Measurements from ENCODE around the gene OR52J3.

OR52J3 gene

DNA sequence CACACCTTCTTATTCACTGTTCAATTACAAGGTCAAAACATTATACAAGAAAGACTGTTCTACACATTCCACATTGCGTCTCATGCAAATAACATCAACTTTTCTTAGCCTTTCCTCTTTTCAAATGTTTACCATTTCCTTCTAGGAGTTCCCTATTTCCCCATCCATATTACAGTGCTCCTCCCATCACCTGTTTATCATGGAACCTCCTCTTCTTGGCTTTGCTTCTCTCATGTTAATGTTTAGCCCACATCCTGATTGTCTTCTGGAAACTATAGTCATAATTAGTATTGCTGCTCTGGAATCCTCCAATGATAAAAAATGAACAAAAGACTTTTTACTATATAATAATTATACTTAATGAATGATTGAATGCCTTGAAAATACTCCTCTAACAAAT lies 44.3 kb downstream of the OR52J3 start:
- no peak for DNase-seq (ENCODE audit: low read depth)
- TF ChIP-seq, protein P1, sequence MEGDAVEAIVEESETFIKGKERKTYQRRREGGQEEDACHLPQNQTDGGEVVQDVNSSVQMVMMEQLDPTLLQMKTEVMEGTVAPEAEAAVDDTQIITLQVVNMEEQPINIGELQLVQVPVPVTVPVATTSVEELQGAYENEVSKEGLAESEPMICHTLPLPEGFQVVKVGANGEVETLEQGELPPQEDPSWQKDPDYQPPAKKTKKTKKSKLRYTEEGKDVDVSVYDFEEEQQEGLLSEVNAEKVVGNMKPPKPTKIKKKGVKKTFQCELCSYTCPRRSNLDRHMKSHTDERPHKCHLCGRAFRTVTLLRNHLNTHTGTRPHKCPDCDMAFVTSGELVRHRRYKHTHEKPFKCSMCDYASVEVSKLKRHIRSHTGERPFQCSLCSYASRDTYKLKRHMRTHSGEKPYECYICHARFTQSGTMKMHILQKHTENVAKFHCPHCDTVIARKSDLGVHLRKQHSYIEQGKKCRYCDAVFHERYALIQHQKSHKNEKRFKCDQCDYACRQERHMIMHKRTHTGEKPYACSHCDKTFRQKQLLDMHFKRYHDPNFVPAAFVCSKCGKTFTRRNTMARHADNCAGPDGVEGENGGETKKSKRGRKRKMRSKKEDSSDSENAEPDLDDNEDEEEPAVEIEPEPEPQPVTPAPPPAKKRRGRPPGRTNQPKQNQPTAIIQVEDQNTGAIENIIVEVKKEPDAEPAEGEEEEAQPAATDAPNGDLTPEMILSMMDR (IDR thresholded peaks at IDR 0.05; ENCODE audit: insufficient read depth, low read depth, low read length, missing control alignments), result no peak
- no peak overlapping the region for H3K4me3 ChIP-seq (ENCODE audit: low read length)

DNA sequence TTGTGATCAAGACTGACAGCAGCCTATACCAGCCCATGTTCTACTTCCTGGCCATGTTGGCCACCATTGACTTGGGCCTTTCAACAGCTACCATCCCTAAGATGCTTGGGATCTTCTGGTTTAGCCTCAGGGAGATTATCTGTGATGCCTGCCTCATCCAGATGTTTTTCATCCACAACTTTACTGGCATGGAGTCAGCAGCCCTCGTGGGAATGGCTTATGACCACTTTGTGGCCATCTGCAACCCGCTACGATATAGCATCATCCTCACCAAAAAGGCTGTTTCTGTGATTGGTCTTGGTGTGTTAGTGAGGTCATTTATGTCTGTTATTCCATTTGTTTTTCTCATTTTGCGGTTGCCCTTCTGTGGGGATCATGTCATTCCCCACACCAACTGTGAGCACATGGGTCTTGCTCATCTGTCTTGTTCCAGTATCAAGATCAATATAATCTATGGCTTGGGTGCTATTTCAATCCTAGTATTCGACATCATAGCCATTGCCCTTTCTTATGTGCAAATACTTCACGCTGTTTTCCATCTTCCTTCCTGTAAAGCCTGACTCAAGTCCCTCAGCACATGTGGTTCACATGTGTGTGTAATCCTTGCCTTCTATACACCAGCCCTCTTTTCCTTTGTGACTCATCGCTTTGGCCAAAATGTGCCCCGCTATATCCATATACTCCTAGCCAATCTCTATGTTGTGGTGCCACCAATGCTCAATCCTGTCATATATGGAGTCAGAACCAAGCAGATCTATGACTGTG lies 46.7 kb downstream of the OR52J3 start:
- TF ChIP-seq, protein P1 (IDR thresholded peaks at IDR 0.05; ENCODE audit: insufficient read depth, low read depth, low read length, missing control alignments), result no peak
- no peak overlapping the region for H3K4me3 ChIP-seq (ENCODE audit: low read length)
- DNase-seq (ENCODE audit: low read depth), result no peak

DNA sequence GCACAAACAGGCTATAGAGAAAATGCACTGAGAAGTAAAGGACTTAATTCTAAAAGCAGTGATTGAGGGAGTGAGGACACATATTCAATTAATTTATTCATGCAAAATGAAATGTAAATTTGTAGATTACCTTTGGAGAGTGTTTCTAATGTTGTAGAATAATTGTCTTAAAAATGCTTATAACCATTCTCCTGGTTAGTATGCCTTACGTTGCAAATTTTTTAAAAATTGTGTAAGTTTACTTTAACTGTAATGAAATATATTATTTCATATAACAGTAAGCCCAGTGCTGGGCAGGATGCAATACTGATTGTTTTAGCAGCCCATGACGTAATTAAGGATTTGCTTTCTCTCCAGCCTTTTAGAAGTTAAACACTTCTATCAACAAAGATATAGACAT lies 49.7 kb downstream of the OR52J3 start:
- TF ChIP-seq, protein P1 (IDR thresholded peaks at IDR 0.05; ENCODE audit: insufficient read depth, low read depth, low read length, missing control alignments), result no peak
- H3K4me3 ChIP-seq (ENCODE audit: low read length), result no peak overlapping the region
- no peak for DNase-seq (ENCODE audit: low read depth)
